Measurements from ENCODE around the gene RNF103.
"Not testable (repeated sequence)": the region's sequence is repeated elsewhere in the genome, so short reads cannot be mapped to it uniquely, and the experiment has no call there.

Gene RNF103, protein sequence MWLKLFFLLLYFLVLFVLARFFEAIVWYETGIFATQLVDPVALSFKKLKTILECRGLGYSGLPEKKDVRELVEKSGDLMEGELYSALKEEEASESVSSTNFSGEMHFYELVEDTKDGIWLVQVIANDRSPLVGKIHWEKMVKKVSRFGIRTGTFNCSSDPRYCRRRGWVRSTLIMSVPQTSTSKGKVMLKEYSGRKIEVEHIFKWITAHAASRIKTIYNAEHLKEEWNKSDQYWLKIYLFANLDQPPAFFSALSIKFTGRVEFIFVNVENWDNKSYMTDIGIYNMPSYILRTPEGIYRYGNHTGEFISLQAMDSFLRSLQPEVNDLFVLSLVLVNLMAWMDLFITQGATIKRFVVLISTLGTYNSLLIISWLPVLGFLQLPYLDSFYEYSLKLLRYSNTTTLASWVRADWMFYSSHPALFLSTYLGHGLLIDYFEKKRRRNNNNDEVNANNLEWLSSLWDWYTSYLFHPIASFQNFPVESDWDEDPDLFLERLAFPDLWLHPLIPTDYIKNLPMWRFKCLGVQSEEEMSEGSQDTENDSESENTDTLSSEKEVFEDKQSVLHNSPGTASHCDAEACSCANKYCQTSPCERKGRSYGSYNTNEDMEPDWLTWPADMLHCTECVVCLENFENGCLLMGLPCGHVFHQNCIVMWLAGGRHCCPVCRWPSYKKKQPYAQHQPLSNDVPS

DNA sequence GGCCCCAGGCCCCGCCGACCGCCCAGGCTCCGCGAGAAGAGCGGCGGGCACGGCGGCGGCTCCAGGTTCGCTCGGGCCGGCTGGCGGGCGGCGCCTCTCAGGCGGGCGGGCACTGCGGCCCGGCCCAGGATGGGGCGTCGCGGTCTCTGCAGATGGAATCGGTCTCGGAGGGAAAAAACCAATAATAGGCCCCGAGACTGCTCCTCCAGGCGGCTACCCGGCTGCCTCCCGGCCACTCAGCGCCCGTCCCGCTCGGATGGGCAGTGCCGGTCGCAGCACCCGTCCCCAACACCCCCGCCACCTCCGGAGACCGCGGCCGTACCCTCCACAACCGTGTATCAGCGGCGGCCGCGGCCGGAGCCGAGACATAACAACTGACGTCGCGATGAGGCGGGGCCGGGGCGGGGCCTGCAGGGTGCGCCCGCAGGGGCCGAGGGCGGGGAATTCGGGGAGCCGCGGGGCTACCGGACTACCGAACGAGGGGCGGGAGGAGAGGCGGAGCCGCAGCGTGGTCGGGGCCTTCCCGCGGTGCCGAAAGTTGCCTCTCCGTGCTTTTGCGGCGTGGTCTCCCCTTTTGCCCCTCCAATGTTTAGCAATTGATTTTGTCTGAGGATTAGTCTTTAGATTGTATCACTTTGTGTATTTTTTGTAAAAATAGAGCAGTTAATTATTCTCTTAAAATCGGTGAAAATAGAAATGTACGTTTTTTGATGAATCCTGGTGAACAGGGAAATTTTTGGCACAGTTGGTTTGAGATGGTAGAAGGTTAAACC lies at the start of gene RNF103:
TSS of gene RNF103 (minus strand) at position 372 of the 773 bp plus-strand sequence. CDS start 979 bp downstream, outside the sequence.
- Histone ChIP-seq H3K4me1 (ENCODE audit: insufficient read depth, low read length) (peaks cover 12% of the 10 kb centered on the region), H3K36me3 (ENCODE audit: insufficient read depth, low read length) (peaks cover 7% of the 10 kb centered on the region), H3K4me3 (ENCODE audit: low read length) (peak within 1 kb of the TSS; percentile 98), H3K27me3 (ENCODE audit: insufficient read depth, low read length) (no peaks in the 10 kb centered on the region), H3K9me3 (ENCODE audit: low read length) (no peaks in the 10 kb centered on the region), H2AFZ (ENCODE audit: low read depth, low read length) (peak within 1 kb of the TSS; percentile 53)

DNA sequence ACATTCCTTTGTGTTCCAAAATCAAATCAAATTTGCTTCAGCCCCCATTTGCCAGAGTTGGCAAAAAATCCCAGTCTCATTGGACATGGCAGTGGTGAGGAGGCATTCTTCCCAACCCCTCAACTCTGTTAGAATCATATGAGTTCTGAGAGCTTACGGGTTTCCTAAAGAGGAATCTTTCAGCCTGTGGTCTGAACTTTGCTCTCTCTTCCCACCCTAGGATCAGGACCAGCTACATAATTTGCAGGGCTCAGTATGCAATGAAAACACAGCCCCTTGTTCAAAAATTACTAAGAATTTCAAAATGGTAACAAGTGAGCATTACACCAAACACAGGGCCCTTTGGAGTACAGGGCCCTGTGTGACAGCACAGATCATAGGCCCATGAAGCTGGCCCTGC lies 49.3 kb upstream of the RNF103 start:
- Histone ChIP-seq H3K4me1 (ENCODE audit: insufficient read depth, low read length) (no peaks in the 10 kb centered on the region), H2AFZ (ENCODE audit: low read depth, low read length) (no peak overlapping the region), H3K27me3 (ENCODE audit: insufficient read depth, low read length) (no peaks in the 10 kb centered on the region), H3K9me3 (ENCODE audit: low read length) (no peaks in the 10 kb centered on the region), H3K4me3 (ENCODE audit: low read length) (no peak overlapping the region), H3K36me3 (ENCODE audit: insufficient read depth, low read length) (no peaks in the 10 kb centered on the region)

DNA sequence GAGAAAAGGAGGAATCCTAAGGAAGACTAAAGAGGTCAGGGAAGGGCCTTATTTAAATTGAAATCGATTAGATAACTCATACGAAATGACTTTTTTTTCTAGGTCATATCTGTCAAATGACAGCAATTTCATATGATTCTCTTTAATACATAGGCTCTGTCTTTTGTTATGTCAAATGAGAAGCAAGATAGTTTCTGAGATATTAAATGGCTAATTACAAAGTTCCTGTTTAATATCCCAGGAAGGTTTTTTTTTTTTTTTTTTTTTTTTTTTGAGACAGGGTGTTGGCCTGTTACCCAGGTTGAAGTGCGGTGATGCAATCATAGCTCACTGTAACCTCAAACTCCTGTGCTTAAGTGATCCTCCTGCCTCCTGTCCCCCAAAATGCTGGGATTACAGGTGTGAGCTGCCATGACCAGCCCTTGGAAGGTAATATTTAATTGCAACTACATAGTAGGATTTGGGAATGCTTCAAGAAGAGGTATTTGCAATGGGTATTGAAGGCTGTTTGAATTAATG lies 48.4 kb upstream of the RNF103 start:
- H3K4me3 ChIP-seq (ENCODE audit: low read length) = no peak overlapping the region
- H2AFZ ChIP-seq (ENCODE audit: low read depth, low read length) = no peak overlapping the region
- H3K36me3 ChIP-seq (ENCODE audit: insufficient read depth, low read length) = no peaks in the 10 kb centered on the region
- no peaks in the 10 kb centered on the region for H3K4me1 ChIP-seq (ENCODE audit: insufficient read depth, low read length)
- H3K27me3 ChIP-seq (ENCODE audit: insufficient read depth, low read length) = no peaks in the 10 kb centered on the region
- no peaks in the 10 kb centered on the region for H3K9me3 ChIP-seq (ENCODE audit: low read length)

DNA sequence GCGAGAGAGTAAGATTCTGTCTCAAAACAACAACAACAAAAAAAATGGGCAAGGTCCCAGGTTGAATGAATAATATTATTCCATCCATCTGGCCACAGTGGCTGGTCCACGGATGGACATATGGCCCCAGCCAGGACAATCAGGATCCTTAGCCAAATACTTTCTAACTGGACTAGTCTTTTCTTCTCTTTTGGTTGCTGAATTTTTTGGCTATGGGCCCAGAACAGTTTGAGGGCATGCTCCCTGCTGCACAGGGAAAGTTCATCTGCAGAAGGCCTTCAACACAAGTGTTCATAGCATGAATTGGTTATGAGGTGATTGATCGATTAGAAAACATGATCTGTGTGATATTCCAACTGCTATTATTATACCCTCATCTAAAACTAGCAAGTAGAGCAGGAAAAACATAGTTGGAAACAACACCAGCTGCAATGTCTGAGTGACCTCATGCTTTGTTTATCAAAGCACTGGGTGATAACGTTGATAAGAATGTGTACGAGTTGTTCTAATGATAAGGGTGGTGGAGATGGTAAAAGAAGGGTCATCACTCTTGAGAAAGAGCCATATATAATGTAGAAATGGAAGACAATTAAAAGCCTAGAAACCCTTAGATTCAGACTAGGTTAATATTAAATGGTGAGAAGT lies 47.8 kb upstream of the RNF103 start:
- Histone ChIP-seq H3K4me1 (ENCODE audit: insufficient read depth, low read length) (no peaks in the 10 kb centered on the region), H3K4me3 (ENCODE audit: low read length) (no peak overlapping the region), H3K36me3 (ENCODE audit: insufficient read depth, low read length) (no peaks in the 10 kb centered on the region), H3K9me3 (ENCODE audit: low read length) (no peaks in the 10 kb centered on the region), H3K27me3 (ENCODE audit: insufficient read depth, low read length) (no peaks in the 10 kb centered on the region), H2AFZ (ENCODE audit: low read depth, low read length) (no peak overlapping the region)

DNA sequence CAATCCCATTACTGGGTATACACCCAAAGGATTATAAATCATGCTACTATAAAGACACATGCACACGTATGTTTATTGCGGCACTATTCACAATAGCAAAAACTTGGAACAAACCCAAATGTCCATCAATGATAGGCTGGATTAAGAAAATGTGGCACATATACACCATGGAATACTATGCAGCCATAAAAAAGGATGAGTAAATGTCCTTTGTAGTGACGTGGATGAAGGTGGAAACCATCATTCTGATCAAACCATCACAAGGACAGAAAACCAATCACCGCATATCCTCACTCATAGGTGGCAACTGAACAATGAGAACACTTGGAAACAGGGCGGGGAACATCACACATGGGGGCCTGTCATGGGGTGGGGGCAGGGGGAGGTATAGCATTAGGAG lies 45.7 kb upstream of the RNF103 start:
- H2AFZ ChIP-seq (ENCODE audit: low read depth, low read length); H3K4me3 ChIP-seq (ENCODE audit: low read length); H3K27me3 ChIP-seq (ENCODE audit: insufficient read depth, low read length); H3K9me3 ChIP-seq (ENCODE audit: low read length); H3K36me3 ChIP-seq (ENCODE audit: insufficient read depth, low read length); H3K4me1 ChIP-seq (ENCODE audit: insufficient read depth, low read length): not testable (repeated sequence)

DNA sequence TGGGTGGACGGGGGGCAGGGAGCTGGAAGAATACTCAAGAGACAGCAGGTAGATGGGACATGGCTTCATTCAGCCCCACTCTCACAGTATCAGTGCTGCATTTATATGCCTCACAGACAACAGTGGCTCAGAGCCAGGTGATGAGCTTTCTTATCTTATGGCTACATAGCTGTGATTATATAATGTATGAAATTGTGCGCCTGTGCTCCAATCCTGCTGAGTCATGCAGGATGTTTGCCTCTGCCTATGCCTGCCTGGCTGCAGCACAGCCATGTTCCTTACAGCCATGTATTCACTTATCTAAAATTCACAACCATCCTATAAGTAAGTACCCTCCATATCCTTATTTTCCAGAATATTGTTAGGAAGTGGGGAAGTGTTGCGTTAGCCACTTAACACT lies 37.7 kb upstream of the RNF103 start:
- no peaks in the 10 kb centered on the region for H3K27me3 ChIP-seq (ENCODE audit: insufficient read depth, low read length)
- H3K9me3 ChIP-seq (ENCODE audit: low read length) = peaks cover 12% of the 10 kb centered on the region
- no peaks in the 10 kb centered on the region for H3K4me1 ChIP-seq (ENCODE audit: insufficient read depth, low read length)
- no peak overlapping the region for H2AFZ ChIP-seq (ENCODE audit: low read depth, low read length)
- H3K4me3 ChIP-seq (ENCODE audit: low read length) = no peak overlapping the region
- H3K36me3 ChIP-seq (ENCODE audit: insufficient read depth, low read length) = no peaks in the 10 kb centered on the region

DNA sequence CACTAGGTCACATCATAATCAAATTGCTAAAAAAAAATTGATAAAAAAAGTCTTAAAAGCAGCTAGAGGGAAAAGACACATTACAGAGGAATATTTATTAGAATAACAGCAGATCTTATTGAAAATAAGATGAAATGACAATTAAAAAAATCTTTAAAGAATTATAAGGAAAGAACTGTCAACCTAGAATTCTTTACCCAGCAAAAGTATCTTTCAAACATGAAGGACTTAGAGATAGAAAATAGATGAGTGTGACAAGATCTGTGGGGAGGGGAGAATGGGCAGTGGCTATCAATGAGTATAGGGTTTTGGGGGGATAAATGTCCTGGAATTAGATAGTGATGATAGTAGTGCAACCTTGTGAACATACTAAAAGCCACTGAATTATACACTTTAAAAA lies 26.5 kb upstream of the RNF103 start:
- no peaks in the 10 kb centered on the region for H3K9me3 ChIP-seq (ENCODE audit: low read length)
- no peak overlapping the region for H3K4me3 ChIP-seq (ENCODE audit: low read length)
- no peak overlapping the region for H2AFZ ChIP-seq (ENCODE audit: low read depth, low read length)
- no peaks in the 10 kb centered on the region for H3K36me3 ChIP-seq (ENCODE audit: insufficient read depth, low read length)
- no peaks in the 10 kb centered on the region for H3K27me3 ChIP-seq (ENCODE audit: insufficient read depth, low read length)
- no peaks in the 10 kb centered on the region for H3K4me1 ChIP-seq (ENCODE audit: insufficient read depth, low read length)

DNA sequence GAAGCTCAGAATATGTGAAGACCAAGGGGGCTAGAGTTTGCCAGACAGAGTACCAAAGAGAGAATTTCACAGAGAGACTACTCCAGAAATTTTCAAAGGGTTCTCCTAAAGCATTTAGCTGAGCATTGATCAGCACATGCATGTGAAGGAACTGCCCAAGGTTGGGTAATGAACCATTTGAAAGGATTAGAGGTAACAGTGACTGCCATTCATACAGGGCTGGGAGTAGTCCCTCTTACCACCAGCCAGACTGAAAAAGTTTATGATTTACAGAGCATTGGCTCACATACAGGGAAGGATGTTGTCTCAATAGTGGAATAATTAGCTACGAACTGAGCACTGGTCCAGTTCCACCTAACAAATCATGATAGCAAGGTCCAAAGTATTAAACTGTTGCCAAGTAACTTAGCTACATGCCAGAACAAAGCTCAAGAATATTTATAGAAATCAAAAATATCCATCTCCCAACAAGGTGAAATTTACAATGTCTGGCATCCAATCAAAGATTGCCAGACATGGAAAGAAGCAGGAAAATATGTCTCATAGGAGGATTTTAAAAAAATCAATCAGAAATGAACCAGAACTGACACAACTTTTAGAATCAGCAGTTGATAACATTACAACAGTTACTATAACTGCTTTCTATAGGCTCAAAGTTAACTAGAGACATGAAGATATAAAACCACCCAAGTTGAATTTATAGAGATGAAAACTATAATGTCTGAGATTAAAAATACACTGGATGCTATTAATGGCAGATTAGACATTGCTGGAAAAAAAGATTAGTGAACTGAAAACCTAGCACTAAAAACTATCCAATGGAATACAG lies 25.7 kb upstream of the RNF103 start:
- Histone ChIP-seq H3K9me3 (ENCODE audit: low read length) (no peaks in the 10 kb centered on the region), H3K36me3 (ENCODE audit: insufficient read depth, low read length) (no peaks in the 10 kb centered on the region), H3K4me1 (ENCODE audit: insufficient read depth, low read length) (no peaks in the 10 kb centered on the region), H3K27me3 (ENCODE audit: insufficient read depth, low read length) (no peaks in the 10 kb centered on the region), H2AFZ (ENCODE audit: low read depth, low read length) (no peak overlapping the region), H3K4me3 (ENCODE audit: low read length) (no peak overlapping the region)

DNA sequence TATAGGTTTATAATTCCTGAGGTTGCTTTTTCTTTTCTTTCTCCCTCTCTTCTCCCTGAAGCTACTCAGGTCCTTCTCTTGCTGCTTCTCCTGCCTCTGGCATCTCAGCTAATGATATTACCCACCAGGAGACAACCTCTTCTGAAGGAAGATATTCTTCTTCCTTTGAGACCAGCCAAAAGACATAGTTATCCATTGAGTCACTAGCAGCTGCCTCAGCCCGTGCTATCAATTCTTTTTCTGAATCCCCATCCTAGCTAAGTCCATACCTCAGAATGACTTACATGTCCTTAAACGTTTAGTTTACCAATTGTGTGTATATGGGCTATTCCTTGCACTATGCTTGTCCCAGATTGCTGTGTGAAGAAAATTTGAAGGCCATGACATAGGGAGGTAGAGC lies 25.0 kb upstream of the RNF103 start:
- H3K27me3 ChIP-seq (ENCODE audit: insufficient read depth, low read length) = no peaks in the 10 kb centered on the region
- H2AFZ ChIP-seq (ENCODE audit: low read depth, low read length) = no peak overlapping the region
- no peaks in the 10 kb centered on the region for H3K36me3 ChIP-seq (ENCODE audit: insufficient read depth, low read length)
- H3K9me3 ChIP-seq (ENCODE audit: low read length) = no peaks in the 10 kb centered on the region
- no peaks in the 10 kb centered on the region for H3K4me1 ChIP-seq (ENCODE audit: insufficient read depth, low read length)
- no peak overlapping the region for H3K4me3 ChIP-seq (ENCODE audit: low read length)

DNA sequence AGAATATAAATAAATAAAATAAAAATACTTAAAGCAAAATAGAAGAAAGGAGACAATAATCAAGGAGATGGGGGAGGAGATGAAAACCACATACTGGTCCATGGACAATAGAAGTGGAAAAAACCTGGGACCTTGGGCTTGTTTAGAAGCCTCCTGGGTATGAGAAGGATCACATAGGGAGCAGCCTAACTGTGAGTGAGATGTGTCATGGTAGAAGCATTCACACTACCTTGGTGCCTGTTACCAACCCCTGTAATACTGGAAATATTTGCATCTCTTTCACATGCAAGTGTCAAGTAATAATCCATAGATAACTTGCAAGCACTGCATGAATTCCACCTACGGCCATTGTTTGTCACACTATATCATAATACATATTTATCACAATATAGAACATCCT lies 23.2 kb upstream of the RNF103 start:
- no peaks in the 10 kb centered on the region for H3K4me1 ChIP-seq (ENCODE audit: insufficient read depth, low read length)
- no peak overlapping the region for H2AFZ ChIP-seq (ENCODE audit: low read depth, low read length)
- H3K4me3 ChIP-seq (ENCODE audit: low read length) = no peak overlapping the region
- no peaks in the 10 kb centered on the region for H3K27me3 ChIP-seq (ENCODE audit: insufficient read depth, low read length)
- H3K36me3 ChIP-seq (ENCODE audit: insufficient read depth, low read length) = no peaks in the 10 kb centered on the region
- H3K9me3 ChIP-seq (ENCODE audit: low read length) = no peaks in the 10 kb centered on the region

DNA sequence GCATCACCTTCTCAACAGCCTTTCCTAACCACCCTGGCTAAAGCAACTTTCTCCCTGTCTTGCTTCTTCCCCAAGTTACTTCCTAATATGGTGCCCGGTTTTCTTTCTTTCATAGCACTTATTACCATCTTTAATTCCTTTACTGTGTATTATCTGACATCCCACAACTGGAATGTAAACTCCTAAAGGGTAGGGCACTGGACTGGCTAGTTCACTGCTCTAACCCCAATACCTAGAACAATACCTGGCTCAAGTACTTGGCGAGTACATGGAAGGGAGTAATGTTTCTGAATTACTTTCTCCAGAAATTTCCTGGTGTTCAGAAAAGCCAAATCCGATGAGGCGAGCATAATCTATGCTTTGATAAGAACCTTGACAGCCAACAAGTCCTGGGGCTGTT lies 22.7 kb upstream of the RNF103 start:
- Histone ChIP-seq H2AFZ (ENCODE audit: low read depth, low read length) (no peak overlapping the region), H3K4me1 (ENCODE audit: insufficient read depth, low read length) (no peaks in the 10 kb centered on the region), H3K36me3 (ENCODE audit: insufficient read depth, low read length) (no peaks in the 10 kb centered on the region), H3K4me3 (ENCODE audit: low read length) (no peak overlapping the region), H3K27me3 (ENCODE audit: insufficient read depth, low read length) (no peaks in the 10 kb centered on the region), H3K9me3 (ENCODE audit: low read length) (no peaks in the 10 kb centered on the region)

DNA sequence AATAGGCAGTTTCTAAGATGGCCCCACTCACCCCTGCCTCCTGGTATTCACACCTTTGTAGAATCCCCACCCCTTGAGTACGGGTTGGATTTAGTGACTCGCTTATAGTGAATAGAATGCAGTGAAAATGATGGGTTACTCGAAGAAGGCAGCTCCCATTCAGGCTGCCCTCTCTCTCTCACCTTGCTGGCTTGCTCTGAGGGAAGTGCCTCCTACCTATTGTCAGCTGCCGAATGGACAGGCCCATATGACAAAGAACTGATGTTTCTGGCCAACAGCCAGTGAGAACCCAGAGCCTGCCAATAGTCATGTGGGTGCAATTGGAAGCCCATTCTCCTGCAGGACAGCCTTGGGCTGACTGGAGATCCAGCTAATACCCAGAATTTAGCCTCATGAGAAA lies 22.1 kb upstream of the RNF103 start:
- Histone ChIP-seq H3K27me3 (ENCODE audit: insufficient read depth, low read length) (no peaks in the 10 kb centered on the region), H3K4me3 (ENCODE audit: low read length) (no peak overlapping the region), H3K36me3 (ENCODE audit: insufficient read depth, low read length) (no peaks in the 10 kb centered on the region), H2AFZ (ENCODE audit: low read depth, low read length) (no peak overlapping the region), H3K9me3 (ENCODE audit: low read length) (no peaks in the 10 kb centered on the region), H3K4me1 (ENCODE audit: insufficient read depth, low read length) (no peaks in the 10 kb centered on the region)

Data from neuron (in vitro differentiated cells).